HG03039 (cell line): ENCODE results near the gene SEC14L1.
"Not testable (repeated sequence)": the region's sequence is repeated elsewhere in the genome, so short reads cannot be mapped to it uniquely, and the experiment has no call there.

Source experiments
- ATAC-seq: cut with Tn5 transposase; IDR thresholded peaks from one replicate; pipeline ENCODE4 v1.9.1; 2021; ENCODE audit warnings: mild to moderate bottlenecking, moderate library complexity; ENCODE audit not compliant: unreplicated experiment

Gene SEC14L1

GRCh38 chr17:77231076-77231871 is 90.5 kb downstream of the SEC14L1 start:
- ATAC-seq: no peak

- no peak for ATAC-seq
These were observed 92.4 kb downstream of the SEC14L1 start for GRCh38 chr17:77233127-77233526.

DNA sequence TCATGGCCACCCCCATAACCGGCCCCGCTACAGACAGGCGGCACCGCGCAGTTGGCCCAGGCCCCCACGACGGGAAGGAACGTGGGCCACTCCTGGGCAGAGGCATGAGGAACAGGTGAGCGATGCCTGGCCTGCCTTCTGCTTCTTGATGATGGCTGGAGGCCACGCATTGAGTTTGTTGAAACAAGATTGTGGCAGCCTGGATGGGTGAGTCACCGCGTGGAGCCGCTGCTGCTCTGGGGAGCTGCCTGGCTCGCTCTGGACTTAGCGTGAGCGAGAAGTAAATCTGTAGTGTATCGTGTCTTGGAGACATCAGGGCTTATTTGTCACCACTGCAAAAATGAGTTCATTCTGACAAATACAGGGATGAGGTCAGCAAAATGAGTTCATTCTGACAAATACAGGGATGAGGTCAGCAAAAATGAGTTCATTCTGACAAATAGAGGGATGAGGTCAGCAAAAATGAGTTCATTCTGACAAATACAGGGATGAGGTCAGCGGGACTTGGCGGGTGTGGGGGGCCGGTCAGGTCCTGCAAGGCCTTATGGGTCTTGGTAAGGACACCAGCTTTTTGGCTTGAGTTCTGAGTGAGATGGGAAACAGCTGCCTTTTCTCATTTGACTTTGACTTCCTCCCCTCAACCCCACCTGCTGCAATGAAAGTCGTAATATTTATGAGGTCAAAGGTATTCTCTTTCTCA is 93.0 kb downstream of the SEC14L1 start:
- no peak for ATAC-seq

DNA sequence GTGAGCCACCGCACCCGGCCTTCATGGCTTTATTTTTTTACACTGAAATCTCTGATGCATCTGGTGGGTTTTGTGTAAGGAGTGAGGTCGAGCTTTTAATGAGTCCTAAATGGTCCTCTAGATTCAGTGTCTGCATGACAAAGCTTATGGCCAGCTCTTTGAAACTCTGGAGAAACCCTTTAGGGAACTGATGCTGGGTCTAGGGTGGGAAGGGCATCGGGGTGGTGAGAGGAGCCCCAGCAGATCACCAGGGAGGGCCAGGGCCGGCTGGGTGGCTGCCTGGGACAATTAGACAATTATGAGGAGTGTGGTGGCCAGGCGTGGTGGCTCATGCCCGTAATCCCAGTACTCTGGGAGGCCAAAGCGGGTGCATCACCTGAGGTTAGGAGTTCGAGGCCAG is 93.9 kb downstream of the SEC14L1 start:
- no peak for ATAC-seq

DNA sequence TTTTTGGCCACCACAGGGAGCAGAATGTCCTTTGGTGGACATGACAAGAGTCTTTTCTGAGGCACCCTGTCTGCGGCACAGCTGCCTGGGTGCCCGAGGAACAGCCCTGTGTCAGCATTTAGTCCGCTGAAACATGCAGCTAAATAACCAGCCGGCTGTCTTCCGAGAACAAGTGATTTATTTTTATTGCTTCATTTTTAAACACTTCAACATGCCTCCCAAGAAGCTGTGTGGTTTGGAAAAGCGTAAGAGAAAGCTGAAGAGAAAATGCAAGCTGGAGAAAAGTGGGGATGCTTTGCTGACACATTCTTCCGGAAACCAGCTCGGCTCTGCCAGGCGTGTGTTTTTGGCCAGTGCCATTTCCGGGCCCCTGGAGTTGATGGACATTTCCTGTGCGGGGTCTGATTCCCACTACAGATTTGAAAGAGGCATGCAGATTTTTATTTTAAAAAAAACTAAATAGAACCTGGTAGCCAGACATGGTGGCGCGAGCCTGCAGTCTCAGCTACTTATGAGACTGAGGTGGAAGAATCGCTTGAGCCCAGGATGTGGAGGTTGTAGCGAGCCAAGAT is 94.7 kb downstream of the SEC14L1 start:
- no peak for ATAC-seq

GRCh38 chr17:77237232-77238008 is 96.7 kb downstream of the SEC14L1 start:
- ATAC-seq: no peak

GRCh38 chr17:77240976-77241375 is 100.2 kb downstream of the SEC14L1 start:
- no peak for ATAC-seq

GRCh38 chr17:77242118-77242851 is 101.5 kb downstream of the SEC14L1 start:
- no peak for ATAC-seq

DNA sequence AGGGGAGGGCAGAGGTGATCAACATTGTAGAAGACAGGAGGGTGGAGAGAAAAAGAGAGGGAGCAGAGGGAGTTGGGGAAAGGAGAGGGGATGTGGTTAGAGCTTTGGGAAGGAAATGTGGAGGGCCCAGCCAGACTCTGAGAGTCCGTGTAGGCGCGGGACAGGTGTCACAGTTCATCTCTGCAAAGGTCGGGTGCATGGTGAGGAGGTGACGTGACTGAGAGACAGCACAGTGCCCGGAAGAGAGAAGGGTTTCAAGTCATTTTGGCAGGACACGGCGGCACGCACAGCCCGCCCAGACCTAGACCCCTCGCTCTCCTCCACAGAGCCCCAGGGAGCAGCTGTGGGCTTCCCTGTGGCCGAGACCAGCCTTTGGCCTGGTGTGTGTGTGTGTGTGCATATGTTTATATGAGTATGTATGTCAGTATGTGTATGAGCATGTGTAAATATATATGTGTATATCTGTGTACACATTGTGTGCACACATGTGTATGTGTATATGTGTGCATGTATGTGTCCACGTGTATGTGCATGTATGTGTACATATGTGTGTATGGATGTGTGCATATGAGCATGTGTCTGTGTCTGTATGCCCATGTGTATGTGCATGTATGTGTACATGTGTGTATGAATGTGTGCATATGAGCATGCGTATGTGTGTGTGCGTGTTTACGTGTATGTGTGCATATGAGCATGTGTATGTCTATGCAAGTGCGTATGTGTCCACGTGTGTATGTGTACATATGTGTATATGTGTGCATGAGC is 104.6 kb downstream of the SEC14L1 start:
- no peak for ATAC-seq

DNA sequence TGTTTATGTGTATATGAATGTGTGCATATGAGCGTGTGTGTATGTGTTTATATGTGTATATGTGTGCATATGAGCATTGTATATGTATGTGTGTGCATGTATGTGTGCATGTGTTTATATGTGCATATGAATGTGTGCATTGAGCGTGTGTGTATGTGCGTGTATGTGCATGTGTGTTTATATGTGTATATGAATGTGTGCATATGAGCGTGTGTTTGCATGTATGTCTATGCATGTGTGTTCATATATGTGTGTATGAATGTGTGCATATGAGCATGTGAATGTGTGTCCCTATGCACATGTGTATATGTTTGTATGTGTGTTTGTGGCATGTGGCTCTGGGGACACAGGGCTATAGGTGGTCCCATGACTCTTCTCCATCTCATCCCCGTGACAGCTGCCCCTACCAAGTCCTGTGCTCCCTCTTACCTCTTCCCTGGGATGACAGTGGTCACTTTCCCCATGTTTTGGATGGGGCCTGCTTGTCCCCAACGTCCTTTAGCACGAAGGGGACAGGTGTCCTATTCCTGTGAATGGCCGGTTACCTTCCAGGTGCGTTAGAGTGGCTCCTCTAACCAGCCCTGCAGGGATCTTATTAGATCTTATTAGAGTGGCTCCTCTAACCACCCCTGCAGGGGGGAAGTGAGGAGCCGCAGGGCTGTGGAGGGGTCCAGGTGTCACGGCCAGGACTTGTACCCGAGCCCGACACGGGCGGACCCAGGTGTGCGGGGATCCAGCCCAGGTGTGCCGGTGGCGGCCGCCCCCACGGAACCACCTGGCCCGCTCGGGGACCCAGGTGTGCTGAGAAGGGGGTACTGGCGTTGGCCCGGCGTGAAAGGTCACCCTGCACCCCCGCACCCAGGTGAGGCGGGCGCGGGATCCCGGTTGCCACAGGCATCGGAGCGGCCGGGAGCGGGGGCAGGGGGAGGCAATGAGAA is 105.6 kb downstream of the SEC14L1 start:
- ATAC-seq: no peak

DNA sequence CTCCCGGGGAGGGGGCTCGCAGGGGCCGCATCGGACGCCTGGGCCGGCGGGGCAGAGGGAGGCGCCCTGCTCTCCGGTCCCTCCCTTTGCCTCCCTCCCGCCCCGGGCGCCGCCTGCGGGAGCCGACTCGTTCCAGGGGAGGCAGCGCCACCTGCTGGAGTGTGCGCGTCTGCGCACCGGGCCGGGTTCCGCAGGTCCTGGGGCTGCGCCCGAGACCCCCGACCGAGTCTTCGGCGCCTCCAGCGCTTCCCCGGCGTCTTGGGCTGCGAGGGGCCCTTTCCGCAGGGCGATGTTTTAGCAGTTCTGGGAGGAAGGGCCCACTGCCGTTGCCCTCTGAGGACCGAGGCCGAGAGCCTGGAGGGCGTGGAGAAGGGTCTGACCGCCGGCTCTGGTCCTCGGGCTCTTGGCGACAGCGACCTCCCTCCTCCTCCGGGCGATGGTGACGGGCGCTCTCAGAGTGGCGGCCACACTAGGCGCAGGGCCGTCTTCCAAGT is 106.3 kb downstream of the SEC14L1 start:
- ATAC-seq: no peak

GRCh38 chr17:77247609-77248008 is 106.8 kb downstream of the SEC14L1 start:
- ATAC-seq: no peak

DNA sequence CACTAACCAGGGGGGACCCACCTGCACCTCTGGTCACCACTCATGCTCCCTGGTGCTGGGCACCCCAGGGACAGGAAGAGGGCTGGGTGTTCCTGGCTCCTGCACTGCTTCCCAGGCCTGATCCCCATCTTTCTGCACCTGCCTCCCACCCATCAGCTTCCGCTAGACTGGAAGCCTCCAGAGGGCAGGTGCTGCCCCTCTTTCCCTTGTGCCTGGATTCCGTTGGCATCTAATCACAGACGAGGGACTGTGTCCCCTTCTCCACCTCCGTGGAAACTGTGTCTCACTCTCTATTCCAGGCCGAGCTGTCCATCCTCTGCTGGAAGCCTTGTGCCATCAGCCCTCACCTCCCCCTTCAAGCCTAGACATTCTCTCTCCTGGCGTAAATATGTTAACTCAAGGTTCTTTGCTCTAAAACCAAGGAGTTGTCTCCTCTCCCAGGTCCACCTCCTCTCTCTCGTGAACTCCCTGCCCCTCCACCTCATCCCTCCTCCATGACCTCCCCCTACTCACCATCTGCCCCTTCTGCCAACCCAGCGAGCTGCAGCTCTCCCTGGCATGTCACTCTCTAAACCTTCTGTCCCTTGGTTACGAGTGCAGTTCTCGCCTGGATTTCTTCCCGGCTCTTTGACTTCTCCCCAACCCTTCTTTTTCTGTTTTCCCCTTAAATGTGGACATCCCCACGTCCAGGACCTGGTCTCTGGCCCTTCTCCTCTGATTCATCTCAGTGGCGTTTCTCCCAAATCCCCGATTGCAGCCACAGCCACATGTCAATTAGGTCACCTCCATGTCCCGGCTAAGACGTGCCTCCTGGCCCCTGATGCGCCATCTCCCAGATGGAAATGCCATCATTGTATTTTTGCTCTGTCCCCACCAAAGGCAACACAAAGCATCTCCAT is 107.7 kb downstream of the SEC14L1 start:
- ATAC-seq: no peak

- ATAC-seq: no peak
These were observed 110.9 kb downstream of the SEC14L1 start for GRCh38 chr17:77251622-77252183.

GRCh38 chr17:77252306-77252705 is 111.5 kb downstream of the SEC14L1 start:
- ATAC-seq: not testable (repeated sequence)

DNA sequence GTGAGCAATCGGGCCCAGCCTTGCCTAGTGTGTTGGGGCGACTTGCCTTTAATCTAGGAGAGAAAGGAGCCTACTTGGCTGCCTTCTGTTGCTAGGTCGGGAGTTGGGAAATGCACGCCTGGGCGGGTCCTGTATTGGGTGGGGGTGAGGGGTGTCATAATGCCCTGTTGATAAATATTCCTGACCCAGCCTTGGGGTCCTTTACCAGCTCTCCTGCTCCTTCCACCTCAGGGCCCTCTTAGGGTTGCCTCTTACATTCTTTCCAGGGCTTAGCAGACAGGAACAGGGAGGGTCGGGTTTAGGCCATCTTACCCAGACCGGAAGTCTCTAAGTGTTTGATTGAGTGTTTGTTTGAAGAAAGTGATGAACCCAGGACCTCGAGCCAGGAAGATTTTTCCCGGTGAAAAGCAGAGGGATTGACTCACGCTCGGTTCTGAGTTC is 112.9 kb downstream of the SEC14L1 start:
- no peak for ATAC-seq
